HG02870 (cell line): ENCODE data around the gene ATP4A.

Experiments used
- ATAC-seq: cut with Tn5 transposase; IDR thresholded peaks from one replicate; pipeline ENCODE4 v1.9.1; 2021; ENCODE audit warnings: mild to moderate bottlenecking, moderate library complexity; ENCODE audit not compliant: unreplicated experiment

ATP4A gene

DNA sequence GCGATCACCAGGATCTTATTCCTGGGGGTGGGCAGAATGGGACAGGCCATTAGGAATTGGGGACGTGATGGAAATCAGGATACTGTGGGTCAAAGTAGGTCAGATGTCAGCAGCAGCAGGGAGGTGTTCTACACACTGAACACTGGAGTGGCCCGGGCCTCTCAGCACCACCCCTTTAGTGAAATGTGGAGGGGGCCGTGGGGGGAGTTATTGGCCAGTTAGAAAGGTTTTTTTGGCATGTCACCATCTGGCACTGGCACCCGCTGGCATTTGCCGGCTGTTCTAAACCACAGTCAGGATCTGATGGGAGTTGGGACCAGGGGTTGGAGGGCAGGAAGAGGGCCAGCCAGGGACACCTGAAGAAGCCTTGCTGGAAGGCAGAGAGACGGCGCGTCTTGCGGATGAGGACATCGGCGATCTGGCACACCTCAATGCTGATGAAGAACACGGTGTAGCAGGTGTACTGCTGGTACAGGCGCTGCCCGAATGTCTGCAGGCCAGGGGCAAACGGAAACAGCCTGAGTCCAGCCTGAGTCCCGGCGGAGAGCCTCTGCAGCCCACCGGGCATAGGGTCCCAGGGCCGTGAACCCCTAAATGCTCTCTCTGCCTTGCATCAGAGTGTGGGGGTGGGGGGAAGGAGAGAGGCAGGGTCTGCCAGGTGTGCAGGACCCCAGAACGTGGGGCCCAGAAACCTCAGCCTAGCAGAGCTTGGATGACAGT lies 12.2 kb downstream of the ATP4A start:
- ATAC-seq = no peak

DNA sequence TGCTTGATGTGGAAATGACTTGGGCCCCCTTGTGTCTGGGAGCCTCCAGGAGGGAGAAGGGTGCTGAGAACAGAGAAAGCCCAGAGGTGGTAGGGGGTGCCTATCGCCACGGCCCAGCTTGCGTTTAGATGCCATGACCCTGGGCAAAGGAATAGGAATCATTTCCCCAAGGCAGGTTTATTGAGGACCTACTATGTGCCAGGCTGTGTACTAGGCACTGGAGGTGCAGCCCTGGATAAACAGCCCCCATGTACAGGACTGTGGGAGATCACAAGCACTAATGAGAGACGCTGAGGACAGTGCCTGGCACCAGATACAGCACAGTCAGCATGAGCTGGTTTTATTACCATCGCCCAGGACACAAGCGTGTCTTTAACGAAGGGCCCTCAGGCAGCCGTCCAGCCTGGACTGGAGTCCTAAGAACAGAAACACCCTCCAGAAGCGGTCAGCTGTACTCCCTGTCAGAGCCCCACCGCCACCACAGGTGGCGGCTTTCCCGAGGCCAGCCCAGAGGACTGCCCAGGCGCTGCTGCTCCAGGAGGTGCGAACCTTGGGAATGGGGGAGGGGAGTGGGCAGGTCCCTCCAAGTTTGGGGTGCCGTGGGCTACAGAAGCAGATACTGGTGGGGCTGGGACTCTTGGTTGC lies 13.5 kb downstream of the ATP4A start:
- ATAC-seq = no peak

DNA sequence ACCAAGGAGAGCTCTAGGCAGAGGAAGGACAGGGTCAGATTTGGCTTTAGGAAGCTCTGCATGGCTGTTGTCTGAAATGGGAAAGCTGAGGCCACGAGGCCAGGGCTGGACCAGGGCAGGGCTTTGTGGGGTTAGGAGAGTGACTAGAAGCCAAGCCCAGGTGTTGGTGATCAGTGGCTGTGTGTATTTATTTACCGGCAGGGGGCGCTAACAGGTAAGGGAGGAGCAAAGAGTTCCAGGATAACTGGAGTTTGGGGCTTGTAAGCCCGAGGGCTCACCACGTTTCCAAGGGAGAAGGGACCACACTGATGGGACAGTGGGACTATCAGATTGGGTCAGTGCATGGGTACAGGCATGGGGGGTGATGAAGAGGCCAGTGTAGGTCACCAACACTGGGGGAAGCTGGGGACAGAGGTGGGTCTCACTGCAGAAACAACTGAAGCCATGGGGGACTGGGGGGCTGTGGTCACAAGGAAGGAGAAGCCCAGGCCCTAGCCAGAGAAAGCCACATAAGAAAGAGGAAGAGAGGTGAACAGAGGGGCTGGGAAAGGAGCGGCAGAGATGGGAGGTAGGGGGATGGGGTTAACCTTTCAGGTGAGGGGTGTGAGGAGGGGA lies 14.2 kb downstream of the ATP4A start:
- ATAC-seq = no peak

DNA sequence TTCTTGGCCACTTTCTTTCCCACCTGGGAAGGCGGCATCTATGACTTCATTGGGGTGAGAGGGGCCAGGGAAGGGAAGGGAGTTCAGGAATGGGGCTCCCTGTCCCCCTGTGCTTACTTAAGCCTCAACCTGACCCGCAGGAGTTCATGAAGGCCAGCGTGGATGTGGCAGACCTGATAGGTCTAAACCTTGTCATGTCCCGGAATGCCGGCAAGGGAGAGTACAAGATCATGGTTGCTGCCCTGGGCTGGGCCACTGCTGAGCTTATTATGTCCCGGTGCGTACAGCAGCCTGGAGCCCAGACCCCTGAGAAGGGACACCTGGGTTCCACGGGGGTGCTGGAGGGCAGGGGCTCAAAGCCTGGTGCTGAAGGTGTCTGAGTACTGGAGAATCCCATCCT lies 16.9 kb downstream of the ATP4A start:
- no peak for ATAC-seq

DNA sequence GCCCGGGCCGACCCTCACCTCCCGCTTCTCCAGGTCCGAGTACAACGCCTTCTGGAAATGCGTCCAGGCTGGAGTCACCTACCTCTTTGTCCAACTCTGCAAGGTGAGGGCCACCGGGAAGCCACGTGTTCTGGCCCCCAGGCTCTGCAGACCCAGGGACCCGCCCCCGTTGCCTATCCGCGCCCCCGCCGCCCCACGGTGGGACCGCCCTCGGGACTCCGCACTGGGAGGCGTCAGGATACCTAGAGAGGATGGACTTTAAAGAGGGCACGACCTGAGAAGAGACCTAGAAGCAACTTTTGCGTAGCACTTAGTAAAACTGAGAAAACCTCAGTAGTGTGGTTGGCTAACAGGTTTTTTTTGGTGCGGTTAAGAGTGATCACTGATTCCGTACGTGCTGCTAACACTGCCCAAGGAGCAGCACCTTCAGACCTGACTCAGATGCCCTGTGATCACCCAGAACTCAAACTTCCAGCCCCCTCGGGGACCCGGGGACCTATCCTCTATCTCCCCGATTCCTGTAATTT lies 17.5 kb downstream of the ATP4A start:
- peak; percentile 38 for ATAC-seq

DNA sequence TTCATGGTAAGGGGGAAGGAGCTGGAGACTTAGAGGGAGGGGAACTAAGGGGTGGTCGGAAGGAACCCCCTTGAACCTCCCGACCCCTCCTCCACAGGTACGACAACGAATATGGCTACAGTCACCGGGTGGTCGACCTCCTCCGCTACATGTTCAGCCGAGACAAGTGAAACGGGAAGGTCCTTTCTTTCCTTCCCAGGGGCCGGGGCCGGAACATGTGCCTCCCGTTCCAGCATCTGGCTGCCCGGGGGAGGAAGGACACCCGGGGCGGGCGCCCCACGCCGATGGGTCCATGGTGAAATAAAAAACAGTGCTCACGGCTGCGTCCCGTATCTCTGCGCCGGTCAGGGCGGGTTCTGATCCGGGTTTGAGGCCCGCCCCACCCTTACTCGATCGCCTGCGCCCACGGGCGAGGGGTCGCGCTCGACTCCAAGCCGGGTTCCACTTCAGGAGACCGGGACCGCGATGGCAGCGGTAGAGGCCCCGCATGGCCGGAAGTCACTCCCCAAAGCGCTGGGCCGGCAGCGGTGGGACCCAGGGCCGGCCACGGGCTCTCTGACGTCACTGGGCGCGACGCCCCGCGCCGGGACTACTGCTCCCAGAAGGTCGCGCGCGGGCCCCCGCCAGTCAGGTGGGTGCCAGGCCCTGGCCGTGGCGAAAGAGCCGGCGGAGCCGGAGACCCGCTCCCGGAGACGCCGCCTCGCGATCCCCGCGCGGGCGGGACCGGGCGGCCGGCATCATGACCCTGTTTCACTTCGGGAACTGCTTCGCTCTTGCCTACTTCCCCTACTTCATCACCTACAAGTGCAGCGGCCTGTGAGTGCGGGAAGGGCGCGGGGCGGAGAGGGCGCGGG lies 18.2 kb downstream of the ATP4A start, which contains the start of gene TMEM147:
Gene TMEM147, plus strand, starts transcription at position 626 of the 854 bp plus-strand sequence. Its CDS starts 114 bp downstream, at position 740.
- ATAC-seq = peak; percentile 76

DNA sequence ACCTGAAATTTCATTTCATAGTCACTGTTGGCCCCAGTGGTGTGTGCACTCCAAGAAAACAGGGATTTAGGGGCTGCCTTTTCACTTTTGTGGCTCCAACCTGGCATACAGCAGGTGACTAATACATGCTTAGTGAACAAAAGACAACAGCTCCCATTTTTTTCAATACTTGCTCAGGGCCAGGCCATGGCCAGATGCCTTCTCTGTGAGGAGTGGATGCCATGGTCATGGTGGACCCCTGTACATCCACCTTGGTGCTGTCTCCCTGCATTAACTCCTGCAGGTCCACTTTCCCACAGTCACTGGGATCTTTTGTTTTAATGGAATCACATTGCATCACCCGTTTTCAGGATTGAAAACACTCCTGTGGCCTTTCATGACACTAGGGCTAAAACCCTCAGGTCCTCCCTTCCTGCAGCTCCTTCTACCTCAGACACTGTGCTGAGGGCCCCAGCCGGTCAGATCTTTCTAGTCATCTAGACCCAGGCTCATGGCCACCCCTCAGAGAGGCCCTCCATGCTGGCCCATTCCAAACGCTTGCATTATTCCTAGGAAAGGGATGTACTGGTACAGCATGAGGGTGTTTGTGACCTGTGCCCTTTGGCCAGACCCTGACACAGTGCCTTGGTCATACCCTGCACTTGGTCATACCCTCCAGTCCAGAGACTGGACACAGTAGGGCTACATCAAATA lies 19.2 kb downstream of the ATP4A start:
- ATAC-seq = no peak

DNA sequence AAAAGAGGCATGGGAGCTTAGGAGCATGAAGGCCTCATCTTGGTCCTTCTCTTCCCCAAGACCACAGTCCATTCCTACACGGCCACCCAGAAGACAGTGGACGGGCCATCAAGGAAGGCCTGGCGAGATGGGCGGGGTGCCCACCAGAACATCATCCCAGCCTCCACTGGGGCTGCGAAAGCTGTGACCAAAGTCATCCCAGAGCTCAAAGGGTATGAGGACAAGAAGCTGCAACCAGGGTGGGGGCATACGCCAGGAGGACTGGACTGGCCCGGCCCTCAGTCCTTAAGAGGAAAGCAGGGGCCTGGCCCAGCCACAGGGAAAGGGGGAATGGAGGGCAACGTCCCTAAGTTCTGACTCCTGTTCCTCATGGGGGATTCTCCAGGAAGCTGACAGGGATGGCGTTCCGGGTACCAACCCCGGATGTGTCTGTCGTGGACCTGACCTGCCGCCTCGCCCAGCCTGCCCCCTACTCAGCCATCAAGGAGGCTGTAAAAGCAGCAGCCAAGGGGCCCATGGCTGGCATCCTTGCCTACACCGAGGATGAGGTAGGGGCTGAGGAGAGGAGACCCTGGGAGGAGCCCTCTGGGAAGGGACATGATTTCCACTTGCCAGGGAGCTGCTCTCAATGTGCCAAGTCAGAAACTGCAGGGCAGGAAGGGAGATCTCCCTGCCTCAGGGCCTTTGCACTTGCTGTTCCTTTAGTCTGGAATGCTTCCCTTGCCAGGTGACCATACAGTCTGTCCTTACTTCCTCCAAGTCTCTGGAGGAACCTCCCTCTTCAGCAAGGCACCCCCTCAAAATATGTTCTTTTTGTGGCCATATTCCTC lies 20.0 kb downstream of the ATP4A start:
- no peak for ATAC-seq

DNA sequence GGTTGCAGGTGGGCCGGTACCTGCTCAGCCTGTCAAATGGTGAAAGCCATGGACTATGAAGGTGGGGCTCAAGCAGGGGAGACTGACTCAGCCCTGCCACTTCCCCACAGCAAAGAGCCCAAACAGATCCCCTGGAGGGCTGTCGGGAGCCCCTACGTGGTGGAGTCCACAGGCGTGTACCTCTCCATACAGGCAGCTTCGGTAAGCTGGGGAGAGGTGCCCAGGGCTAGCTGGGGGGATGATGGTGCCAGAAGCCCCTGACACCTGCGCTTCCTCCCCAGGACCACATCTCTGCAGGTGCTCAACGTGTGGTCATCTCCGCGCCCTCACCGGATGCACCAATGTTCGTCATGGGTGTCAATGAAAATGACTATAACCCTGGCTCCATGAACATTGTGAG lies 21.2 kb downstream of the ATP4A start:
- no peak for ATAC-seq

DNA sequence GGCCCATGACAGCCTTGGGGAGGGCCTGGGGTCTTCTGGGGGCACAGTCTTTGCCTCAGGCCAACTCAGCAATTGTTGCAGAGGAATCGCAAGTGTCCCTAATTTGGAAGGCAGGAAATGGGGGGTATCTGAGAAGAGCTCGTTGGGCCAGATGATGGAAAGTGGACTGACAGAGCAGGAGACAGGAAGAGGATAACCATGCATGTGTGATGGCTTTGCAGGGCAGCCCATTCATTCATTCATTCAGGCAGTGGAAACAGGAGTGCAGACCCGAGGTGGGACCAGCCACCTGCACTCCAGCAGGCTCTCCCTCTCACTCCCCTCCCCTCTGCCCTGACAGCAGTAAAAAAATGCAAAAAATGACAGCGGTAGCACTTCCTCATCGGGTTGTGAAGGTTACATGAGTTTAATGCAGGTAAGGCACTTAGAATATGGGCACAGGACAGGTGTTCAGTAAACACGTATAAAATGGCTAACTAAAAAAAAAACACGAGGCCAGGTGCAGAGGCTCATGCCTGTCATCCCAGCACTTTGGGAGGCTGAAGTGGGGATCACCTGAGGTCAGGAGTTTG lies 23.0 kb downstream of the ATP4A start:
- ATAC-seq = no peak

DNA sequence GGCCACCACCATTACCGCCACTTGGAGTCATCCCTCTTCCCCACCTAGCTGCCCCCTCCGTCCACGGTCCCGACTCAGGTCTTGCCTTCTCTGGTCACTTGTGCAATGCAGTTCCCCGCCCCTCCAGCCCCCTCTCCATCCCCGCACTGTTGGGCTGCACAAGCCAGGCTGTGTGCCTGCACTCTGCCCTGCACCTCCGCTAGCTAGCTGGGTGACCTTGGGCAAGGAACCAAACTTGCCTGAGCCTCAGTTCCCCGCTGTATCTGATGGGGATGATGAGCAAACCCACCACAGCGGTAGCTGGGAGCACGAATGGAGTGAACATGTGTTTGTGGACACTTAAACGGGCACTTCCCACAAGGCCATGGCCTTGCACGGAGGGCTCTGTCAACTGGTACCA lies 23.6 kb downstream of the ATP4A start:
- no peak for ATAC-seq

DNA sequence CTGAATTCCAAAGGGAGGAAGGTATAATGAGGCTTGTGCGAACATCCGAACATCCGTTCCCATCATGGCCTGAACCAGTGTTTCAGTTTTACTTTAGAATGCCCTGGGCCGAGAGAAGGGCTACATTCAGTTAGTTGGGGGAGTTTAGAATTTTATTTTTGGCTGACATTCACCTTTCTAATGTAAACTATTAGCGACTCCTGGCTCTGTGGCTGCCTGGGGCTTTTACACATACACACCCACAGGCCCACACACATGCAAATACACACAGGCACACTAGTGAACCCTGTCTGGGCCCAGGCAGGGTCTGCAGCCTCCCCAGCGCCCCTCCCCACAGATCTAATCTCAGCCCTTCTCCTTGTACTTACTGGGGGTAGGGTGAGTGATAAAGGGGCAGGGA lies 24.1 kb downstream of the ATP4A start:
- ATAC-seq = no peak

DNA sequence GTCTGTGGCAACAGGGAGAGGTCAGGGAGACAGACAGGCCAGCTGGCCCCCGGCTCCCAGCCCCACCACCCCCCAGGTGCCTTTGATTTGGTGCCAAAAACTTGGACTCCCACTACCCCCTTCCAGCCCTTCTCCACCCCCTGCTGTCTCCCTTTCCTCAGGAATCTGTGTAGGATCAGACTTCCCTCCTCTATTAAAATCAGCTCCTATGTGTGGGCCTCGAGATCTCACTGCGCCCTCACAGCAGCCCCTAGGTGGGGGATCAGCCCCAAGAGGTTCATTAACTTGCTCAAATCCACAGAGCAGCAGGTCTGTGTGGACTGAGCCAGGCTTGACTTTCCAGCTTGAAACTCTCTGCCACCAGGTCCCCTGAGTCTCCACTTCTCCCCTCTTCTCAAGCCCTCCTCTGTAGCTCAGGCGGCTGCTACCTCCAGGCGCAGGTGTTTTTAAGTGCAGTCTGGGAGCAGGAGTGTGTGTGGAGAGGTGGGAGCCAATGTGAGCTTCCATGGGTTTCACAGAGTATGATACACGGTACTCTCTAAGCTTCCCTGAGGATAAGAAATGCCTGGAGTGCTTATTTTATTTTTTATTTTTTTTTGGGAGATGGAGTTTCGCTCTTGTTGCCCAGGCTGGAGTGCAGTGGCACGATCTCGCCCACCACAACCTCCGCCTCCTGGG lies 28.5 kb downstream of the ATP4A start:
- ATAC-seq = no peak

DNA sequence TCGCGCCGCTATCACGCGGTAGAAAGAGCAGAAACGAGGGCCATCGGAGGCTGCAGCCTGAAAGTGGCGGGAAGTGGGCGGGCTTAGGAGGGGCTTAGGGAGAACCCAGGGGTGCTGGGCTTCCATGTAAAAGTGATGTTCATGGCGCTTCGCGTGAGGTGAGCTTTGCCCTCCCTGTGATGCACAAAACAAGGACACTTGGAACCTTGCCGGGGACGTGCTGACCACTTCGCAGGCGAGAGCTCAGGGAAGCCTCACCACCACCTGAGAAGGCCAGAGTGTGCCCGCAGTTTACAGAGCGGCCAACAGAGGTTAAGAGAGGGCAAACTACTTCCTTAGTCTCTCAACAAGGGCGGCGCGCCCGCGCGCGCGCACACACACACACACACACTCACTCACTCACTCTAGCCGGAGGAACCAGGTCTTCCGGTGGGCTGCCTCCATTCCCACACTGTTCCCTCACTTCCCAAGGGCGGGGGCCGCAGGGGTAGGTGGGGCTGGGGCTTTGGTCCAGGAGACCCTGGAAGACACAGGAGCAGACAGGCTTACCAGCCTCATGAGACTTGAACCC lies 29.6 kb downstream of the ATP4A start:
- ATAC-seq = no peak

DNA sequence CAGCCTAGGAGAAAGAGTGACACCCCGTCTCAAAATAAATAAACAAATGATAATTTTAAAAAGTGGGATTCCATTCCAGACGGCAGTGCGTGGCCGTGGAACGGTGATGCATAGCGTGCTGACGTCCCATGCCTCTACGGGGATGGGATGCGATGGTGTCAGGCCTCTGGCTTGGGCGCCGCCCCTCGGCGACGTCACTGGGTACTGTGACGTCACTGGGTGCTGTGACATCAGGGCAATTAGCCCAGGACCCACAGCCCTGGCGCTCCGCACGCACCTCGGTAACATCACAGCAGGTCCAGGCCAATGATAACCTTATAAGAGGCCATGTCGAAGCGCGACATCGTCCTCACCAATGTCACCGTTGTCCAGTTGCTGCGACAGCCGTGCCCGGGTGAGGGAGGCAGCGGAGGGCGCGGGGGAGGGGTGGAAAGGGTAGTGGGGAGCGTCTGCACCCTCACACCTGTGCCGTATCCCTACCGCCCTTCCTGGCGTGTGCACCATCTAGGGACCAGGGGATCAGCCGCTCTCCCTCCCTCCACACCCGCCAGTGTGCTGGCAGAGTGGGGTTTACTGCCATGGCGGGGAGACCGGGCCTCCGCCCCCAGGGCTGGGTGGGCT lies 30.1 kb downstream of the ATP4A start, which contains the start of gene GAPDHS:
Gene GAPDHS, plus strand, starts transcription at position 256 of the 621 bp plus-strand sequence. Its CDS starts 72 bp downstream, at position 328.
- no peak for ATAC-seq

DNA sequence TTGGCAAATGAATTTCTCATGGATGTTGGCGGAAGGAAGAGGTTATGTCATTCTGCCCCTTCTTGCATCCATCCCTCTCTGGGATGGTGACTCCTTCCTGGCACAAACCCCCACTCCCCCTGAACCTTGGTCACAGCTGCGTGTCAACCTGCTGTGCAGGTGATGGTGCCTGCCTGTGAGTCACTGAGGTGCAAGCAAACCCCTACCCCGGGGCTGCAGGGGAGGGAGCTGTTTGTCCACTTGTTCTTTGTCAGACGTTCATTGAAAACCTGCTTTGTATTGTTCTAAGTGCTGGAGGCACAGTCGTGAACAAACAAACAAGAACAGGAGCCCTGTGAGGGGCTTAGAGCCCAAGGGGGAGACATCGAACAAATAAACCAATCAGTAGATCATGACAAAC lies 32.2 kb downstream of the ATP4A start:
- ATAC-seq = no peak
